Renal pelvis (tissue), 4 donors: ENCODE results near the gene NR6A1. TPM values are rescaled to one million over a fixed set of nuclear protein-coding genes. Genes with fewer than 3 reads are reported as not detected.

ENCODE experiments used
- DNase-seq: peaks from one replicate; pipeline ENCODE4 v3.0.0-alpha.2; 2013
- polyA plus RNA-seq, 3 donors: library from polyadenylated mRNA; unstranded; fragments of 120-200 nt; gene quantifications; one replicate each; pipeline ENCODE4 v1.2.1, GENCODE V29; 2013; ENCODE audit not compliant: insufficient read length in 3 of 3

NR6A1 gene
- polyA plus RNA-seq, 3 donors = 1.0 to 1.9 (median 1.6) TPM

DNA sequence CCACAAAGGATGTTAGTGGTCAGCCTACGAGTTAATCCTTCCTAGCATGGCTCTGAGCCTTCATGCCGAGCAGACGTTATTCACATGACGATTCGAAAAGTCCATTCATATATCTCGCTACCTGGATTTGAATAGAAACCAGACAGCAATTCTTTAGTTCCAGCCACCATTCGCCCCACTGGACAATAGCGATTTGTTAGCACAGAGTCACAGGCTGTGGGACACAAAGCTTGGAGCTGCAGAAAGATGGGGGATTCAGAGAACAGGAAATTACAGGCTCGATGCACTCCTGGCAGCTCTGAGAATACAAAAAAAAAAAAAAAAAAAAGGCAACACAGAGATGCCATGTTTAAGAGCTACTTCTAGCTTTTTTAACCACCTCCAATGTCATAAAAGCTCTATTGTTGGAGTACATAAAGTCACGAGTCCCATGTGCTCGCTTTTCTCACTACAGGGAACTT, 110.7 kb downstream of the NR6A1 start:
- DNase-seq = peak; percentile 75

DNA sequence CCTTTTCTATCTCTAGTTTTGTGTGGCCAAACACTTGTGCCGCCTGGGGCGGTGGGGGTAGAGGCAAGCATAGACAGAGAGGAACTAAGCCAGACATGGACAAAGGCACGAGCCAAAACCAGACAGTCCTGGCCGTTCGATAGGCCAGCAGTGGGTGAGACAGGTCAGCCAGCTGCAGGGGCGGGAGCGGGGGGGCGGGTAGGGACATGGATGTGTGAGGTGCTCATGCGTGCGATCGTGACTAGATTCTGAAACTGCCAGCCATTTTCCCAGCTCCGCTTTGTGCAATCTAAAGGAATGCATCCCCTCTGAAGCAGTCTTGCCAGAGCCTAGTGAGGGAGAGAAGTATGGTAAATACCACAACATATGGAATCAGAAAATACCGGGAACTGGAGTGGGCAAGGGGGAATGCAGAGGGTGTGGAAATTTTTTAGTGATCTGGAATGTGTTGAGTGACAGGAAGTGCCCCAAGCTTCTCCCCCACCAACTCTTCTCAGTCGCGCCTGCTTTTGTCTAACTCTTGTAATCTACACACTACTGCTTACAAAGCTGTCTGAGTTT, 111.9 kb downstream of the NR6A1 start:
- DNase-seq = peak; percentile 91

DNA sequence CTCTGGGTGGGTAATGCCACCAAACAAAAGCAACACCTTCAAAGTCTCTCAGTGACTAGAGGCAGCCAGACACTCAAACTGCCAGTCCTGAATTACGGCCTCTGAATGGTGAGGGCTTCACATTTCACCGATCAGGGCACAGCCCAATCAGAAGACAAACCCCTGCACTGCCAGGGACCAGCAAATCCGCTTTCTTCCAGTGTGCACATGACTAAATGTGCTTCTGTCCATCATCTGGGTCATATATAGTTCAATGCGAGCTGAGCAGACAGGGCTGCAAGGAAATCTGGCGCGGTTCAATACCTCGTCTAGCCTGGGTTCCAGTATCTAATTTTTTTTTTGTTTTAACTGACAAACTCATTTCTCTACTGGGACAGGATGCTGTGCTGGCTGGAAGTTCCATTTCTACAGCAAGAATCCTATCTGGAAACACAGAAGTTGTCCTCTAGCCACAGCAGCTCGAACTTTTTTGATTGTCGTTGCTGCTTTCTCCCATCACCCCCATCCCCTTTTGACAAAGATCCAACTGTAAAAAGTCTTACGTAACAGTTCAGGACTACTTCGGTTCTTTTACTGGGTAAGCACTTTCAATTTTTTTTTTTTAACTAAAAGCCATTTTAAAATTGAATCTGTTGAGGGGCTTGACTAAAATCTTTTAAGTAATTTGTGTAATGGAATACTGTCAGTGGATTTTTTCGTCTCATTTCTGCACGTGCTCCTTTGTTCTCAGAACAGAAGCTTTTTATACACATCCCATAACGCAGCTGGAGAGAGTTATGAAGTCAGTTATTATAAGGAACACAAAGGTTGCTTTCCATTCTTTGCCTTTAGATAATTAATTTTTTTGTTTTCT, 112.7 kb downstream of the NR6A1 start:
- DNase-seq = peak; percentile 97

DNA sequence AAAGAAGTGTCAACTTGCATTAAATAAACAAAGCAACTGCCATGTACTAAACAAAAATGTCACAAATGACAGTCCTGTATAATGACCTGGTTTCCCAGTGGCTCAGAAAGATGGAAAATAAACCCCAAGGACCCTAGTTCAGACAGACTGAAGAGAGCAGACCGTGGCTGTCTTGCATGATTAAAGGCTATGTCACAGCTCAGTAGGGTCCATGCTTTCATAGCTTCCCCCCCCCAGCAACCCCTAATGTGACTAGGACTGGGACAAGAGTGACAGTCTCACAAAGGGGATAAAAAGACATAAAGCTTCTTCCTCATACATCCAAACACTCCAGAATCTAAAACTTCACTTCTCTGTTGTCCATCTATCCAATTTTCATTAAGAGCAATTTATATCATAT, 113.6 kb downstream of the NR6A1 start:
- no peak for DNase-seq

DNA sequence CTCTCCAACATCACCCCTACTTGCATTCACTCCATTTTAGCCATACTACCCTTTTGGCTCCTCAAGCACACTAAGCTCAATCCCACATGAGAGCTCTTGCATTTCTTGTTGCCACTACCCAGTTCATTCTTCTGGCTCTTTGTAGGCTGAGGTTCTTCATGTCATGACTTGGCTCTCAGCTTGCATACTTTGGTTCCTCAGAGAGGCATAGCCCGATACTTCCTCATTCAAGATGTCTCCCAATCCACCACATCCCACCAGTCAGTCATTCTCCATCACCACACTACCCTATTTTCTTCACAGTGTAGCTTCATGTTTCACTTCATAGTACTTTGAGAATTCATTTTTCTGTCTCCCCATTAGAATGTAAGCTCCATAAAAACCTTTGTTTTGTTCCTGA, 116.7 kb downstream of the NR6A1 start:
- DNase-seq = no peak

DNA sequence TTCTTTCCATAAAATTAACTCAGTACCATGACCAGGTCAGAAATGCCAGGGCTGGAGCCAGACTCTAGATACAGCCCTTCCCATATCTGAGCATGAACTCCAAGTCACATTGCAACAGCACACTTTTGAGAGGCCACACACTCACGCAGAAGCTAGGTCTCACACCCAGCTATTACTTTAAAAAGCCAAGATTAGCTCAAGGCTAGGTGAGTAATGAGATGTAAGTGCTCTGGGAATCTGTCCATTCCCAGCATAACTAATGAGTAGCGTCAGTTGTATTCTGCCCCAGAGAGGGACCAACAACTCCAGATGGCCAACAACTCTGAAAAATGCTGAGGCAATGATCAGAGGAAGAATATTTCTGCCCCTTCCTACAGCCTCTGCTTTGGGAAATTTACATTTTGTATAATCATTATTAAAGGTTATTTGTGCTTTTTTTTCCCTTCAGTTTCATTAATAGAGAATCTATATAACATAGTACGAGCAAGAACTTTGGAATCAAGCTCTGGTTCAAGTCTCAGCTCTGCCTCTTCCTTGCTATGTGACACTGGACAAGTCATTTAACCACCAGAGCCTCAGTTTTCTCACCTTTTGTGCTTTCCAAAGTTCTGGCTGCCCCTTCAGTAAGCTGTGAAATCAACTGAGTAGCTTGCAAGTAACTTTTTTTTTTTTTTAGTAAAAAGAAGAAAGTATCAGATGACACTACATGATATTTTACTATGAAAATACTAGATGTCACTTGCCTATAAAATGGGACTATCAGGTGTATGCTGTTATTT, 118.3 kb downstream of the NR6A1 start:
- DNase-seq = no peak

DNA sequence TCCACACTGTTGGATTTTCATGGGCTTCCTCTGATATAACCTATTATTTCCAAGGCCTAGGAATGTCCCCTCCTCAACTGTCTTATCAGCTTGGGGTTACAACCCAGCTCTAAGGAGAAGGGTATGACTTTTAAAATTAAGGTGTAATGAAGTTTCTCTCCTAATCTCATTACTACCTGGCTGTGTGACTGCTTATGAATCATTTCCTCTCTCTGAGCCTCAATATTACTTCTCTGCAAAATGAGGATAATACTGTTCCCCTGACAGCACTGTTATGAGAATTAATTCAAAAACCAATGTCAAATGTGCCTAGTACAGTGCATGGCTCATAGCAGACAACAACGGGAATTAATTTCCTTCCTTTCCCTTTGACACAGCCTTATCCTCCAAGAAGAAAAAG, 118.9 kb downstream of the NR6A1 start:
- no peak for DNase-seq

DNA sequence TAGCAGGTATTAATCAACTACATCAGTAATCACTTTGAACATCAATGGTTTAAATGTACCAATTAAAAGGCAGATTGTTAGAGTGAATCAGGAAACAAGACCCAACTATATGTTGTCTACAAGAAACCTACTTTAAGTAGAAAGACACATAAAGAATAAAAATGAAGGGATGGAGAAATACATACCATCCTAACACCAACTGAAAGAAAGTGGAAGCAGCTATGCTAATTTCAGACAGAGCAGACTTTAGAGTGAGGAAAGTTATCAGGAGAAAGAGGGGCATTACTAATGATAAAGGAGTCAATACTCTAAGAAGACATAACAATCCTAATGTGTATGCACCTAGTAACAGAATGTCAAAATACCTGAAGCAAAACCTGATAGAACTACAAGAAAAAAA, 125.8 kb downstream of the NR6A1 start:
- no peak for DNase-seq

DNA sequence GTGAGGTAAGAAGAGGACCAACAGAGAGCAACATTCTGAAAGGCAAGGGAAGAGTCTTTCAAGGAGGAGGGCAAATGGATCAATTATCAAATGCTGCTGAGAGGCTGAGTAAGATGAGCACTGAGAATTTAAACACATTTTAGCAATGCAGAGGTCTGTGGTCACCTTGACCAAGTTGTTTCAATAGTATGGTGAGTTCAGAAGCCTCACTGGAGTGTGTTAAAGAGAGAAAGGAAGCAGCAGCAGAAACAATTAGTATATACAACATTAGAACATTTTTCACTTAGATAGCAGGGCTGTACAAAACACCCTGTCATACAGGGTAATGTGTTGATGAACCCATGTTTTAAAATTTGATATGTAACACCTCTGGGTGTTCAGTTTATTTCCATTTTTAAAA, 131.5 kb downstream of the NR6A1 start:
- no peak for DNase-seq

DNA sequence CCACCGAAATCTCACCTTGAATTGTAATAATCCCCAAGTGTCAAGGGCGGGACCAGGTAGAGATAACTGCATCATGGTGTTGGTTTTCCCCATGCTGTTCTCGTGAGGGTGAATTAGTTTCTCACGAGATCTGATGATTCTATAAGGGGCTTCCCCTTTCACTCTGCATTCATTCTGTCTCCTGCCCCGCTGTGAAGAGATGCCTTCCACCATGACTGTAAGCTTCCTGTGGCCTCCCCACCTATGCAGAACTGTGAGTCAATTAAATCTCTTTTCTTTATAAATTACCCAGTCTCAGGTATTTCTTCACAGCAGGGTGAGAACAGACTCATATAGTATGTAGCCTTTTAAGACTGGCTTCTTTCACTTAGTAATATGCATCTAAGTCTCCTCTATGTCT, 135.8 kb downstream of the NR6A1 start:
- DNase-seq = no peak

DNA sequence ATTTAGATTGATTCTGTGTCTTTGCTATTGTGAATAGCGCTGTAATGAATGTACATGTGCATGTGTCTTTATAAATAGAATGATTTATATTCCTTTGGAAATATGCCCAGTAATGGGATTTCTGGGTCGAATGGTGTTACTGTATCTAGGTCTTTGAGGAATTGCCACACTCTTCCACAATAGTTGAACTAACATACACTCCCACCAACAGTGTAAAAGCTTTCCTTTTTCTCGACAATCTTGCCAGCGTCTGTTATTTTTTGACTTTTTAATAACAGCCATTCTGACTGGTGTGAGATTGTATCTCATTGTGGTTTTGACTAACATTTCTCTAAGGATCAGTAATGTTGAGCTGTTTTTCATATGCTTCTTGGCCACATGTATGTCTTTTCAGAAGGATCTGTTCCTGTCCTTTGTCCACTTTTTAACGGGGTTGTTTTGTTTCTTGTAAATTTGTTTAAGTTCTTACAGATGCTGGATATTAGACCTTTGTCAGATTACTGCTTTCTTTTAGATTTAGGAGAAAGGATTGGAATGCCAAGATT, 139.0 kb downstream of the NR6A1 start:
- peak; percentile 15 for DNase-seq

DNA sequence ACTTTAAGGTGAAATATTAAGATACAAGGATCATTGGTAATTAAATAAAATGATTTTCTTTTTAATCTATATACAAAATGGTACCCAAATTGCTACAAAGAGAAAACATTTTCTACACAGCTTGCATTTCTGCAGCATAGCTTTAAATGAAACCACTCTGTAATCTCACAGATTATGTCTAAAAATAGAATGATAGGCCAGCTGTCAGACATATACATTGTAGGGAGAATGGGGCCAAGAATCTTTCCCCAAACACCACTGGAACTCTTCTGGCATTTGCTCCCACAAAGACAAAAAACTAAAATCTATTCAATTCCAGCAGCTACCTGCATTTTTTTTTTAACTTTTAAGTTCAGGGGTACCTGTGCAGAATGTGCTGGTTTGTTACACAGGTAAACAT, 139.8 kb downstream of the NR6A1 start:
- no peak for DNase-seq

DNA sequence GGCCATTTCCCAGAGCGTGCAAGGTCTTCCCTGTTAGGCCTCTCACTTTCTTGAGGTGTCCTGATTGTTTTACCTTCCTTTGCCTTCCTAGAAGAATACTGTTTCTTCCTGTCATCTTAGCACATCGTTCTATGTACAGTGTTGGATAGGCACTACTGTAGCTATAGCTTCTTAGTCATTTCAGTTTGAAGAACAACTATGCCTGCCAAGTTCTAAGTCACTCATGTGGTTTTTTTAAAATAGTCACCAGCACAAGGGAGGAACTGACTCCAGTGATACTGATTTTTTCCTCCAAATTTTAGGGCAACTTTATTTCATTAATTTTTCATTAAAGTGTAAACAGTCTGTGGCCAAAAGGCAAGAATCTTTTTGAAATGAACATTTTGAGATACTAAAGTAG, 141.5 kb downstream of the NR6A1 start:
- DNase-seq = no peak

DNA sequence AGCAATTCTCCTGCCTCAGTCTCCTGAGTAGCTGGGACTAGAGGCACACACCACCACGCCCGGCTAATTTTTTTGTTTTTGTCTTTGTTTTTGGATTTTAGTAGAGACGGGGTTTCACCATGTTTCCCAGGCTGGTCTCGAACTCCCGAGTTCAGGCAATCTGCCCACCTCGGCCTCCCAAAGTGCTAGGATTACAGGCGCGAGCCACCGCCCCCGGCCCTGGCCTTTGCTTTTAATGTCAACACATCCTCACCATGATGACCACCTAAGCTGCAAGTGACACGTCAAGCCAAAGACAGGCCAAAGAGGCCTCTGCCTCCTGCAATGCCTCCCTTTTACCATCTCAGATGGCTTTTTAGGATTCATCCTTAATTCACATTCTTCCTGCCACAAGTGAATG, 142.4 kb downstream of the NR6A1 start:
- no peak for DNase-seq

DNA sequence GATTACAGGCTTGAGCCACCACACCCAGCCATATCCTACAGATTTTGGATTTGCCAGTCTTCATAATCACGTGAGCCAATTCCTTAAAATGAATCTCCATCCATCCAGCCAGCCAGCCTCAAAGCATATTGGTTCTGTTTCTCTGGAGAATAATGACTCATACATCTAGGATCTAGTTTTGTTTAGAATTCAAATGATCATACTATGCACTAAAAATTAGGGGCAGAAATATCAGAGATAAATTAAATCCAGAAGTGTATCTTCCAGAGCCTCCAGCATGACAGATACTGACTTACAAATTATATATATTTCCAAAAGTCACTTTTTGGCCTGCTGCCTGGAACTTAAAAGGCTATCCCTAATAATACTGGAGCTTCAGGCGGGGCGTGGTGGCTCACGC, 144.8 kb downstream of the NR6A1 start:
- no peak for DNase-seq

DNA sequence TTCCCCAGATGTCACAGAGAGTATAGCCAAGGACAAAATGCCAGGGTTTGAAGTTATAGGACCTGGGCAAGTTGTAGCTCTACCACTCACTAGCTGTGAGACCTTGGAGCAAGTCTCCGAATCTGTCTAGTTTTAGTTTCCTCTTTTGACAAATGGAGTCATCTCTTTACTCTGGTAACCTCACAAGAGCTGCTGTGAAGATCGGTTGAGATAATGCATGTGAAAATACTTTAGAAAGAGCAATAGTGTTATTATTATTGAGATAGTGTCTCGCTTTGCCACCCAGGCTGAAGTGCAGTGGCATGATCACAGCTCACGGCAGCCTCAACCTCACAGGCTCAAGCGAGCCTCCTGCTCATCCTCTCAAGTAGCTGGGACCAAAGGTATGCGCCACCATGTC, 146.0 kb downstream of the NR6A1 start:
- DNase-seq = no peak

DNA sequence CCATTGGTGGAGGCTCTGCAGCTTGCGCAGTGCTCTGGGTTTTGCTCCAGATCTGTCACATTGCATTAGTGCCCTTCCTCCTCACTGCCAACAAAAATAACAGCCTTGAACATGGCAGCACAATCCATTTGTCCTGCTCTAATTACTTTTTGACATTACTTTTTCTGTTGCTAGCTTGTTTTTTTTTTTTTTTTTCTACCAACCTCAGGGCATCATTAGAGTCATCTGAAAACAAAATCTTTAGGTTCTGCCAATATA, 146.4 kb downstream of the NR6A1 start:
- DNase-seq = no peak

DNA sequence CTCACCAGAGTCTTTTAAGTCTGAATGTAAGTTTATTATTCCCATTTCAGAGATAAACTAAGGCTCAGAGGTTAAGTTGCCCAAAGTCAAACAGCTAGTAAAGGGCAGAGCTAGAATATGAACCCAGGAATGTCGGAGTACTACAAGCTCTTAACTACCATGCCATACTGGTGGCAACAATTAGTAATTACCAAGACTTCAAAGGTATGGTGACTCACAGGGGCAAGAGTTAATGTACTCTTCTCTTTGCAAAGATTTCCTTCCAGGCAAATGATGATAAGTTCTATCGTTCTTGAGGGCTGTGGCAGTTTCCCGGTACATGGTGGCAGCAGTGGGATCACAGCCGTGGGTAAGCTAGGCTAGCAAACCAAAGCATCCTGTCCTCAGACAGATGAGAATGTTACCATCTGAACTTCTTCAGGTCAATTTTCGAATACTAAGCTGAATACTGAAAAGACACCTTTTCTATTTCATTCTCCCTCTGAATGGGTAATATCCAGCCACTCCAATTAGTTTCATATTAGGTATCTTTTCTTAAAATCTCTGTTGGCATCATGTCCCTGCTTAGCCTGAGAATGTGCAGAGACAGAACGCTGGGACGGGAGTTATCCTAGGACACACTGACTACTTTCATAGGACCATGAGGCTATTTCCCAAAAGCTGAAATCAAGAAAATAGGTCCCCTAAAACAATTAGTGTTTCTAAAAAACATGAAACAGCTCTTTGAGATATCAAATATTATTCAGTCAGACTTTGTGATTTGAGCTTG, 147.0 kb downstream of the NR6A1 start:
- DNase-seq = no peak

DNA sequence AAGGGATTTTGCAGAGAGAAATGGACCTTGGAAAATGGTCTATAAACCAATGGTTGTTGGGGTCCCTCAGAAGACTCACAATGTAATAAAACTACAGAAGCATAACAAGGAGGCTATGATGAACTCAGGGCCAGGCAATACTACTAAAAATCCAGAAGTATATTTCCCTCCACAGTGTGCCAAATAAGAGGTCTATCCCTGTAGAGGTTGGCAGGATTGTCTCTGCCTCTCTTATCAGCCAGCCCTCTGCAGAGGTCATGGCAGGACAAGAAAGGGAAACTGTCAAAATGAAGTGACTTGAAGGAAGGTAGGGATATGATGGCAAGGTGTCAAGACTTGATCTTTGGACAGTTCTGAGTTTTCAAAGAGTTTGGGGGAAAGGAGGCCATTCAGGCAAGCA, 148.2 kb downstream of the NR6A1 start:
- DNase-seq = no peak

DNA sequence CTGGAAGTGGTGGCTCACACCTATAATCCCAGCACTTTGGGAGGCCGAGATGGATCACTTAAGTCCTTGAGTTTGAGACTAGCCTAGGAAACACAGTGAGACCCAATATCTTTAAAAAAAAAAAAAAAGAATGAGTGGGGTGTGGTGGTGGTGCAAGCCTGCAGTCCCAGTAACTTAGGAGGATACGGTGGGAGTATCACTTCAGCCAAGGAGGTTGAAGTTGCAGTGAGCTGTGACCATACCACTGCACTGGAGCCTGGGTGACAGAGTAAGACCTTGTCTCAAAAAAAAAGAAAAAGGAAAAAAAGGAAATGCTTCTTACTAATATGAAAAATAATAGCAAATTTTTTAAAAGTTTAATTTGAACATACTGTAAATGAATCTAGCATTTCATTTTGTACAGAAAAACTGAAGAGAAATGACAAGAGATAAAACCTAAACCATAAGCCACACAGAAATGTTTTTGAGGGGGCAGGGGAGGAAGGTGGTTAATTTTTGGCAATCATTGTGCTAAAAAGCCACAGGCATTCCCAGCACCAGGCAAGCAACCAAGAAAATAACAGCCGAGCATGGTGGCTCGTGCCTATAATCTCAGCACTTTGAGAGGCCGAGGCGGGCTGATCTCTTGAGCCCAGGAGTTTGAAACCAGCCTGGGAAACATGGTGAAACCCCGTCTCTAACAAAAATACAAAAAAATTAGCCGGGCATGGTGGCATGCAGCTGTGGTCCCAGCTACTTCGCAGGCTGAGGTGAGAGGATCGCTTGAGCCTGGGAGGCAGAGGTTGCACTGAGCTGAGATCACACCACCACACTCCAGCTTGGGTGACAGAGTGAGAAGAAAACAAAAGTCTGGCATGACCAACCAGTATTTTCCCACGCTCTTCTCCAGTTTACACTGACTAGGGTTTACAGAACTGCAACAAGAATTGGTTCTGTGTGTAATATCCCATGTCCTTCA, 149.5 kb downstream of the NR6A1 start:
- no peak for DNase-seq

DNA sequence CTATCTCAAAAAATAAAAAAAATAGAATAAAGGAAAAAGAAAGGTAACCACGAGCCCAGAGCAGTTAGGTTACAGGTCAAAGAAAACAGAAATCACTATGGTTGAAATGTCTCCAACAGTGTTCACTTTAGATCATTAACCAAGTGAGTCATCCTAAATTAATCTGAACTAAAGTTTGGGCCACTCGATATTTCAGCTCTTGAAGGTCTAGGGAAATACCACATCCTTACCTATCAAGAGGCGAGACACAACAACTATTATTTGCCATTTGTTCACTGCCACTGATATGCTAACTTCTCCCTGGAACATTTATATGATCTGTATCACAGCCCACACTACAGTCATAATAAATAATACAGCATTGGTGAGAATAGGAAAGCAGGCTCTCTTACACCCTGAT, 152.6 kb downstream of the NR6A1 start:
- DNase-seq = no peak
